Heart right ventricle (tissue), 16 donors: ENCODE measurements around the gene BORCS5. TPM values are rescaled to one million over a fixed set of nuclear protein-coding genes. Genes with fewer than 3 reads are reported as not detected.

Experiments used
- ATAC-seq, 8 donors: fragments of 200-7000 bp; cut with Tn5 transposase; one replicate each; pipeline ENCODE4 v1.9.1; 2020; ENCODE audit warnings: mild to moderate bottlenecking in 8 of 8, moderate library complexity in 8 of 8, moderate number of reproducible peaks in 1 of 8
- DNase-seq, 2 donors: peaks; one replicate each; pipeline ENCODE4 v3.0.0-alpha.2; 2020
- H3K27ac ChIP-seq, 10 donors: fragments of 200-600 bp; sonication (generic) in 2 of 10; one replicate each; pipeline versions ENCODE4 v1.5.0 to v1.8.0; 2020 to 2022; ENCODE audit warnings: mild to moderate bottlenecking in 3 of 10
- H3K27me3 ChIP-seq, 7 donors: fragments of 200-600 bp; one replicate each; pipeline ENCODE4 v1.8.0; 2021 to 2022; ENCODE audit warnings: mild to moderate bottlenecking in 2 of 7
- H3K36me3 ChIP-seq, 9 donors: fragments of 200-600 bp; sonication (generic) in 1 of 9; one replicate each; pipeline versions ENCODE4 v1.5.0 to v1.8.0; 2020 to 2022; ENCODE audit warnings: mild to moderate bottlenecking in 2 of 9
- H3K4me1 ChIP-seq, 9 donors: fragments of 200-600 bp; sonication (generic) in 1 of 9; one replicate each; pipeline versions ENCODE4 v1.5.0 to v1.8.0; 2020 to 2022; ENCODE audit warnings: mild to moderate bottlenecking in 4 of 9
- H3K4me3 ChIP-seq, 10 donors: fragments of 200-600 bp; sonication (generic) in 2 of 10; one replicate each; pipeline versions ENCODE4 v1.5.0 to v1.8.0; 2020 to 2022; ENCODE audit warnings: mild to moderate bottlenecking in 7 of 10, moderate library complexity in 2 of 10
- H3K9me3 ChIP-seq, 11 donors: fragments of 200-600 bp in 10 of 11; sonication (generic) in 2 of 11; one replicate each; pipeline versions ENCODE4 v1.5.0 to v1.8.0; 2013 to 2022; ENCODE audit warnings: mild to moderate bottlenecking in 2 of 11, control low read depth in 1 of 11, moderate library complexity in 1 of 11
- WGBS, 2 donors: extraction: QIAGEN DNeasy Blood & Tissue Kit; methylation state at CpG; one replicate each; pipeline ENCODE4 v1.1.7; 2013; ENCODE audit warnings: inconsistent platforms in 1 of 2; 5-methylcytosine and 5-hydroxymethylcytosine counted together
- intact Hi-C, 10 donors: fragments of 100-400 bp; cut with DNase I; formaldehyde crosslinking; loops; one replicate each; pipeline versions ENCODE4 v1.11.1 to v1.14.2; 2022
- polyA plus RNA-seq, 2 donors: library from polyadenylated mRNA; stranded (reverse); fragments of 200-250 nt; gene quantifications; one replicate each; pipeline ENCODE4 v1.2.3, GENCODE V29; 2013
- total RNA-seq, 10 donors: library from RNA; stranded (reverse); fragmentation: NEBNext Ultra II Directional in 3 of 10; extraction: Animal tissue kit (Norgen Biotek cat#: 25700) in 3 of 10; gene quantifications; one replicate each; pipeline versions ENCODE4 v1.2.1 to v1.2.4, GENCODE V29; 2021 to 2023
- TF ChIP-seq, protein P1 (sequence below), 9 donors: fragments of 200-600 bp; sonication (generic) in 2 of 9; IDR thresholded peaks; one replicate each; pipeline versions ENCODE4 v1.5.0 to v1.8.0; 2021 to 2022; ENCODE audit warnings: antibody characterized with exemption in 9 of 9, mild to moderate bottlenecking in 5 of 9, moderate library complexity in 1 of 9
- donor health status: Arrhythmogenic right ventricular cardiomyopathy.
- donor health status: ischemic (EF 13 %, LVEDD 7.1; RV severe dilation, severe dysfunction).
- donor health status: healthy with polysubstance abuse.
- donor health status: DM: no; HTN: yes; CAD: no.
- donor health status: DM: no; HTN: no; CAD: no.
- donor health status: ischemic (EF 25% LVEDD 6.9; RV normal size, moderate dysfunction).
- donor health status: ischemic (EF 25% LVEDD 5.7; RV mildly dilated, moderate dysfunction).
- donor health status: healthy.
- donor health status: DM: yes; HTN: yes; CAD: no.
- donor health status: Ischemic cardiomyopathy.
- donor health status: ischemic (EF 35%, LVEDD 5.7; RV mildly dilated, moderate dysfunction).
- donor health status: nonischemic (EF 11% LVEDD 7.7; RV severe dilation, severe dysfunction).
- donor health status: DM: yes; HTN: yes; CAD: no.
- donor health status: PGD.
- donor health status: ischemic (EF 29% LVEDD 5.4; RV normal size, mild dysfunction).
- donor health status: nonischemic (EF 23%, LVEDD 6.1; RV moderate dilation, normal function).

BORCS5 gene
- total and polyA plus RNA-seq, 12 donors = 2.5 to 15.4 (median 11.5) TPM

GRCh38 chr12:12453635-12454034 lies 96.8 kb downstream of the BORCS5 start:
- Histone ChIP-seq H3K27me3 (no peaks in the 10 kb centered on the region), H3K4me3 (no peak overlapping the region), H3K27ac (no peak overlapping the region), H3K9me3 (no peaks in the 10 kb centered on the region), H3K4me1 (peaks cover 0 to 41% (median 0%) of the 10 kb centered on the region in 9 donors), H3K36me3 (no peaks in the 10 kb centered on the region)
- ATAC-seq (no peak), DNase-seq (no peak)
- intact Hi-C loops = no loop called here
- 90 to 94% methylated on average over 1 of the region's 1 CpG for WGBS, 2 donors
- TF ChIP-seq, protein P1, sequence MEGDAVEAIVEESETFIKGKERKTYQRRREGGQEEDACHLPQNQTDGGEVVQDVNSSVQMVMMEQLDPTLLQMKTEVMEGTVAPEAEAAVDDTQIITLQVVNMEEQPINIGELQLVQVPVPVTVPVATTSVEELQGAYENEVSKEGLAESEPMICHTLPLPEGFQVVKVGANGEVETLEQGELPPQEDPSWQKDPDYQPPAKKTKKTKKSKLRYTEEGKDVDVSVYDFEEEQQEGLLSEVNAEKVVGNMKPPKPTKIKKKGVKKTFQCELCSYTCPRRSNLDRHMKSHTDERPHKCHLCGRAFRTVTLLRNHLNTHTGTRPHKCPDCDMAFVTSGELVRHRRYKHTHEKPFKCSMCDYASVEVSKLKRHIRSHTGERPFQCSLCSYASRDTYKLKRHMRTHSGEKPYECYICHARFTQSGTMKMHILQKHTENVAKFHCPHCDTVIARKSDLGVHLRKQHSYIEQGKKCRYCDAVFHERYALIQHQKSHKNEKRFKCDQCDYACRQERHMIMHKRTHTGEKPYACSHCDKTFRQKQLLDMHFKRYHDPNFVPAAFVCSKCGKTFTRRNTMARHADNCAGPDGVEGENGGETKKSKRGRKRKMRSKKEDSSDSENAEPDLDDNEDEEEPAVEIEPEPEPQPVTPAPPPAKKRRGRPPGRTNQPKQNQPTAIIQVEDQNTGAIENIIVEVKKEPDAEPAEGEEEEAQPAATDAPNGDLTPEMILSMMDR (IDR thresholded peaks at IDR 0.05) = no peak

GRCh38 chr12:12454315-12454714 lies 97.4 kb downstream of the BORCS5 start:
- intact Hi-C loops = no loop called here
- DNase-seq (no peak), ATAC-seq (no peak)
- Histone ChIP-seq H3K4me3 (no peak overlapping the region), H3K4me1 (peaks cover 0 to 34% (median 0%) of the 10 kb centered on the region in 9 donors), H3K9me3 (no peaks in the 10 kb centered on the region), H3K27me3 (no peaks in the 10 kb centered on the region), H3K36me3 (no peaks in the 10 kb centered on the region), H3K27ac (no peak overlapping the region)
- TF ChIP-seq, protein P1 (IDR thresholded peaks at IDR 0.05) = no peak

DNA sequence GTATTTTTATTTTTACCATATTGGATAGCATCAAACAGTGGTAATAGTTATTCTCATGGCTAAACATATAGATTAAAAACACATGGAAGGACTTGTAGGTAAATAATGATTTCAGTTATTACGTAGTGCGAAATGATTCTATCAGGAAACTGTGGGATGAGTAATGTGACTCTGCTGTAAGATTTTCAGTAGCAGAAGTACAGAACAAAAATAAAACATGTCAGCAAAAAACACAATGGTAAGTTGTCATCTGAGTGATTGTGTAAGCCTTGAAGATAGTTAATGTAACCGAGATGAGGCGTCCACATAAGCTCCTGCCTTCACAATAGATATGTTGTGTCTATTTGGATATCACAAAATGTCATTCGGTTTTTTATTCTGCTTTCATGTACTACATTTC lies 99.8 kb downstream of the BORCS5 start:
- no peak overlapping the region for H3K4me3 ChIP-seq
- TF ChIP-seq, protein P1 (IDR thresholded peaks at IDR 0.05) = no peak
- 77 to 81% methylated on average over 5 of the region's 5 CpGs for WGBS, 2 donors
- no peaks in the 10 kb centered on the region for H3K27me3 ChIP-seq
- no peaks in the 10 kb centered on the region for H3K36me3 ChIP-seq
- H3K4me1 ChIP-seq = peaks cover 0 to 24% (median 0%) of the 10 kb centered on the region in 9 donors
- H3K9me3 ChIP-seq = no peaks in the 10 kb centered on the region
- ATAC-seq (peak in 5 of 8 donors; percentile 29 to 53 (median 42)), DNase-seq (no peak)
- intact Hi-C loops = no loop called here
- H3K27ac ChIP-seq = peak overlapping the region in 1 of 10 donors; percentile 70

DNA sequence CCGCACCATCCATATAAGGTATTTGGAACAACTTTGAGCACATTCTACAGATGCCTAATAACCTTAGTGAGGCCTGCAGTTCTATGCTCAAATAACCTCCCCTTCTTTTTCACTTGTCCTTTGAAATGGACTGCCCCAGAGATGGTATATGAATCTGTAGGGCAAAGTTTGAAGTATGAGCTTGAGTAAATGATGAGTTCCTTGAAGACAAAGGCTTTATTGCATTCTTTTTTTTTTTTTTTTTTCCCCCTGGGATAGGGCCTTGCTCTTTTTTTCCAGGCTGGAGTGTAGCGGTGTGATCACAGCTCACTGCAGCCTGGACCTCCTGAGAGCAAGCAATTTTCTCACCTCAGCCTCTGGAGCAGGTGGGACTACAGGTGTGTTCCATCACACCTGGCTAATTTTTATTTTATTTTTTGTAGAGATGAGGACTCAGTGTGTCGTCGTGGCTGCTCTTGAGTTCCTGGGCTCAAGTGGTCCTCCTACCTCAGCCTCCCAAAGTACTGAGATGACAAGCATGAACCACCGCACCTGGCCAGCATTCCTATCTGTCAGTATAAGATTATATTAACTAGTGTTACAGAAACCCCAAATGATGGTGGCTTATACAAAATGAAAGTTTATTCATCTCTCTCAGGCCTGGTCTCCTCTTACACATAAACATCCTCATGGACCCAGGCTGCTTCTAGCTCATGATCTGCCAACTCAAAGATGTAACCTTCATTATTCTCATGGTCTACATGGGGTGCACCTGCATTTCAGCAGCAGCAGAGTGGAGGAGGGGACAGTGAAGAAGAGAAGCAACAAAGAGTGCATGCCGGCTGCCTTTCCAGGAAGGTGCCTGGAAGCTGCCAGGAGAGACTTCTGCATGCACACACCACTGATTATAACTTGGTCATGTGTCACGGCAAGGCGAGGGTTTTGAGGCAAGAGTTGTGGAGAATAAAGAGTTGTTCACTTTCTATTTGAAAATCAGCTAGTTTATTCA lies 104.4 kb downstream of the BORCS5 start:
- H3K27me3 ChIP-seq = no peaks in the 10 kb centered on the region
- H3K36me3 ChIP-seq = peaks cover 0 to 13% (median 2%) of the 10 kb centered on the region in 9 donors
- WGBS, 2 donors = 90 to 94% methylated on average over 8 of the region's 8 CpGs
- H3K4me3 ChIP-seq = no peak overlapping the region
- DNase-seq = no peak
- intact Hi-C loops = no loop called here
- TF ChIP-seq, protein P1 (IDR thresholded peaks at IDR 0.05) = no peak
- no peak overlapping the region for H3K27ac ChIP-seq
- peaks cover 0 to 28% (median 0%) of the 10 kb centered on the region in 9 donors for H3K4me1 ChIP-seq
- no peaks in the 10 kb centered on the region for H3K9me3 ChIP-seq
- no peak for ATAC-seq
